Activated CD4-positive, alpha-beta T cell treated with anti-CD3 and anti-CD28 coated beads for 24 hours (primary cell): ENCODE results near the gene RIC3.

Source experiments
- DNase-seq, 2 donors: peaks; one replicate each; pipeline ENCODE4 v3.0.0-alpha.2; 2020; ENCODE audit warnings: low read depth in 2 of 2

RIC3 gene, protein sequence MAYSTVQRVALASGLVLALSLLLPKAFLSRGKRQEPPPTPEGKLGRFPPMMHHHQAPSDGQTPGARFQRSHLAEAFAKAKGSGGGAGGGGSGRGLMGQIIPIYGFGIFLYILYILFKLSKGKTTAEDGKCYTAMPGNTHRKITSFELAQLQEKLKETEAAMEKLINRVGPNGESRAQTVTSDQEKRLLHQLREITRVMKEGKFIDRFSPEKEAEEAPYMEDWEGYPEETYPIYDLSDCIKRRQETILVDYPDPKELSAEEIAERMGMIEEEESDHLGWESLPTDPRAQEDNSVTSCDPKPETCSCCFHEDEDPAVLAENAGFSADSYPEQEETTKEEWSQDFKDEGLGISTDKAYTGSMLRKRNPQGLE

DNA sequence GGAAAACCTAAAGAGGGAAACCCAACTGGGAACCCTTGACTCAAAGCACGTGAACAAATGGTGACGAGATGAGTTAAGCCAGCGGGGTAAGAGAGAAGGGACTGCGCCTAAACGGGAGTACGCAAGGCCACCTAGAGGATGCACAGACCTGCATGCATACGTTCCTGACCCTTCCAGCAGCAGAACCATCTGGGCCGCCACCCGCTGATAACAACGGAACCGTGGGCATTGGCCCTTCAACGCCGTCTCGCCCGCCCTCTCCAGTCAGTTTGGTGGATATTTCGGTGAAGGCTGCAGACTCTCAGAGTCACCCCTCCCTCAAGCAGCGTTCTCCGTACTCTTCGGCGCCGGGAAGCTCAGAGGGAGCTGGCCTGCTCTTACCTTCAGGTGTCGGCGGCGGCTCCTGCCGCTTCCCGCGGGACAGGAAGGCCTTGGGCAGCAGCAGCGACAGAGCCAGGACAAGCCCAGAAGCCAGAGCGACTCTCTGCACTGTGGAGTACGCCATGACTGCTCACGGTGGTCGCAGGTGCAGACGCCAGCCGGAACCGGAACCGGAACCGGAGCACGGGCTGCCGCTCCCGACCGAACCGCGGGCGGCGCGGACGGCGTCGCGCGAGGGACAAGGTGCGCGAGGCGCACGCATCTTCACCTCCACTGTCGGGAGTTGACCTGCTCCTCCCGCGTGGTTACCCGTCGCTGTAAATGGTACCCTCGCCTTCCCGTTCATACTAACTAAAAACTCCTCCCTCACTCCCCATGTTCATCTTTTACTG, at the start of gene RIC3:
Gene RIC3 (minus strand): TSS at position 541 of the 773 bp plus-strand sequence. CDS start 36 bp downstream, at position 505.
- peak; percentile 26 to 31 for DNase-seq

DNA sequence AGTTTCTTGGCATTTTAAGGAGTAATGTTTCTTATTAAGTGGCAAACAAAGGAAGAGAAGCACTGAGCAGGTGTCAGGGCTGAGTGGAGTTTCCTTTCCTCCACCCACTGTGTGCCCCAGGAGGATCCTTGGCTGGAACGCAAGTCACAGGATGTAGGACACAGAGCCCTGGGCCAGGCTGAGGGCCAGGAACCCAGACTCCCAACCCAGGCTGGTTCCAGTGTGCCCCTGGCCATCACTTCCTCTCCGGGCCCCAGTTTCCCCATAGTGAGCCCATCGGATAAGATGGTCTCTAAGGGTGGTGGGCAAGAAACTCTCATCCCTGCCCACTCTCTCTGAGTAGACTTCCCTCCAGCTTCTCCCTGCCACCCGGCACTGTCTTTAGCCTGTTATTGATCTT, 49.6 kb upstream of the RIC3 start:
- no peak for DNase-seq

DNA sequence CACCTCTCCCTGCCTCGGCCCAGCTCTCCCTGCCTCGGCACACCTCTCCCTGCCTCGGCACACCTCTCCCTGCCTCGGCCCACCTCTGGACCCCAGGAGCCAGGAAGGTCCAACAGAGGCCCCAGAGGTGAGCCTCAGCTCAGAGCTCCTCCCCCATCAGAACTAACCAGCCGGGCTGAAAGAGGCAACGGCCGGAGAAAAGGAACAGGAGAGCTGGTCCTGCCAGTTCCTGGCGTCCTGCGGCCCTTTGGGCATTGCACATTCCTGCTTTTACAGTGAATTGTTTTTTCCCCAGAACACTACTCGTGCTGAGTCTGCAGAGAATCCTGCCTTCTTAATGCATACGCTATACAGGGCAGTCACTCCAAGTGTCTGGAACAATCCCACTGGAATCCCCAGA, 49.1 kb upstream of the RIC3 start:
- DNase-seq, result no peak

DNA sequence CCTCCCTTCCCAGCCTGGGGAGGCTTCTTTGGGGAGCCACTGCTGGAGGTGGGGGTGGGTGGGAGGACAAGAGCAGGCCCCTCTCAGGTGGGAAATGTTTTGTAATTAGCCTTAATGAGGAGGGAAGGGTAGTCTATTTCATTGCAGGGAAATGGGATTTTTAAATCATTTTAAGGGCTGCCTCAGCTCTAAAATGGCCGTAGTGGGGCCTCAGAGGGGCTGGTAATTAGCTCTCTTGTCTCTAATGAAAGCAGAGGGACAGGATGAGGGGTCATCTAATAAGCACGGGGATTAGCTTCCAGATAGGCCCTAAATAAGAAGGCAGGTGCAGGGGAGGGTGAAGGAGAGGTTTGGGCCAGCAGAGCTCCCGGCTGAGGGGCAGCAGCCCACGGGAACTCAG, 48.3 kb upstream of the RIC3 start:
- no peak for DNase-seq

DNA sequence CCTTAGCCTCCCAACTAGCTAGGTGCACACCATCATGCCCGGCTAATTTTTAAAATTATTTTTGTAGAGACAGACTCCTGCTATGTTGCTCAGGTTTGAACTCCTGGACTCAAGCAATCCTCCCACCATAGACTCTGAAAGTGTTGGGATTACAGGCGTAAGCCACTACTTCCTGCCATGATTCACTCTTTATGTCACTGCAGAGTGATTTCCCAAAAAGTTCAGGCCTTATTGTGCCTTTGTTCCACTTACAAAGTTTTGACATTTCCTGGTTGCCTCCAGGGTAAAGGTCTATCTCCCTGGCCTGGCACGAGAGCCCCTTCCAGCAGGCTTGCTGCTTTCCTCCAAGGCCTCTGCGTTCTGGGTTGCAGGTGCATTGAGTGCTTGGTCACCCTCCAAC, 44.6 kb upstream of the RIC3 start:
- no peak for DNase-seq

DNA sequence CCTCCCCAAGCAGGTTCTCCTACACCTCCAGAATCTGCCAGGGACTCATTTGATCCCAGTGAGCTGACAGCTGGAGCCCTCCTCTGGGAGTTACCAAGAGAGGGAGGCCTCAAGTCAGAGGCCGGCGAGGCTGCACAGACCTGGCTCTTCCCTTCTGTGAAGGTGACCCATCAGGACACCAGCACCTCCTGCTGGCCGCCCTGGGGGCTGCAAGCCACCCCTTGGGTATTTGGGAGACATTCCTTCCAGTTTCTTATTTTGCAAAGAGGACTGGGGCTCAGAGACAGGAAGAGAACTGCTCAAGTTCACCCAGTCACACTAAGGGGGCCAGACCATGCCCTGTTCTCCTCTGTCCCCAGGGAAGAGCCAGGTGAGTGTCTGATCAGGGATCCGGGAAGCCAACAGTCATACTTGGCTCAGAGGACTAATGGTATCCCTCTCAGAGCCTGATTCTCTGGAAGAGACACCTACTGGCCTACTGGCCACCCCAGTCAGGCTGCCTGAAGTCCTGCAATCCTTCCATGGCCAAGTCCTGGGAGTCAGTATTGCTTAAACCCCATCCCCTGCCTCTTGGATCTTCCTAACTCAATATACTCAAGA, 40.5 kb upstream of the RIC3 start:
- DNase-seq, result peak in 1 of 2 donors; percentile 13

DNA sequence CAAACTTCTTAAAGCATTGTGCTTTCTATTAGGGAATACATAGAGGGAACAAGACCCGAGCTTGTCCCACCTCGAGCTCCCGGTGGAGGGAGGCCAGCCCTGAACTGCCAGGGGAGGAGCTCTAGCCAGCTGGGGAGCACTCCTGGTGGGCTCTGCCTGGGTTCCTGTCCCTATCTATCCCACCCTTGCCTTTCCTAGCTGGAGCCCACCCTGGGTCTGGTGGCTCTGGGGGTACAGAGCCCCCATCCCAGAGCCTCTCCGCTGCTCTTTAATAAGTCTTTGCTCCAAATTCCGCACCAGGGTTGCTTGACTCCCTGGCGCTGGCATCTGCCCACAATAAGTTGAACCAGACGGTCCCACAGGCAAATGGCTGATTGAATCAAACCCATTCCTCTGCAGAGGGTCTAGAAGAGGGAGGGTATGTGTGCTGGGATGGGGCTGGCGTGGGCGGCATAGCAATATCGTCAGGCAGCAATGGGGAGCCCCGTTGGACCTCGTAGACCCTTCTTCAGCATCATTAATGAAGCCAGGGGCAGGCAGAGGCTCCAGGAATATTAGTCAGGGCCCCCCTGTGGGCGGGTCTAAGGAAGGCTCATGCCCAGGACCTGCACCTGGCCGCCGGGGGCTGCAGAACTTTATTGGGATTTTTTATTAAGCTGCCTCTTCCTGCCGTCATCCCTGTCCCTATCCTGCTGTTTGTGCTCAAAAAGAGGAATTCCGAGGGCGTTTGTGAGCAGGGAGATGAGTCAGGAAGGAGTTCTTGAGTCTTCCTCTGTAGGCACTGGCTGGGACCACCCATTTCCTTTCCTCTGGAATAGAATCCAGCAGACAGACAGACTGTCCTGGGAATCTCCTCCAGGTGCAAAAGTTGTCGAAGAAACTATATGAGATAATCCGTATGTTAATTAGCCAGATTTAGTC, 38.5 kb upstream of the RIC3 start:
- no peak for DNase-seq

DNA sequence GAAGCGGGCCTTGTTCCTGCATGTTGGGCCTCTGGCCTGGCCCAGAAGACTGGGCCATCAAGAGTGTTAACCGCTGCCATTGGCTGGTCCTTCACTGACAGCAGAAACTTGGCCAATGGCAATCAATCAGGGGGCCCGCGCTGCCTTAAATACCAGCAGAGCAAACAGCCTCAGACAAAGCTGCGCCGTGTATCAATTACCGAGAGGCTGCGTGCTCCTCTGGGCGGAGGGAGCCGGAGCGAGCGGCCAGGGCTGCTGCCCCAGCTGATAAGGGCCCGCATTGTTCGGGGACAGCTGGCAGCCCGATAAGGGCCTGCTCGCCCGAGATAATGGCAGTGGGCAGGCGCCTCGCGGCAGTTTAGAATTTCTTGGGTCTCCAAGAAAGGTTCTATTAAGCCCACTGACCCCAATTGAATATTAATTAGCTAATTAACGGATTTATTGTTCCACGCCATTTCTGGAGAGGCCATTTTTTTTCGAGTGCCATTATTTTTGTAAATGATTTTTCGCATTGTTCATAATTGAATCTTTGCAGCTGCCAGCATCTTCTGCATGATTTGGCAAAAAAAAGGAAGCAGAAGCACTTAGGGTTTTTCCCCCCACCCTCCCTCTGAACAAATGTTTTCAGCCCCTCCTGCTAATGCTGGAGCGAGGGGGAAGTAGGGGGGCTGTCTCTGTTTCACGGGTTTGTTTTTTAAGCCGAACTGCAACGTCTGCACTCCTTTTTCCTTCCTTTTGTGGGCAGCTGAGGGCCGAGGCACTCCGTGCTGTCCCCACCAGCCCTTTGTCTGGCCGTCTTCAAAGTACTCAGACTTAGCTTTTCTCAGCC, 37.6 kb upstream of the RIC3 start:
- DNase-seq, result no peak

DNA sequence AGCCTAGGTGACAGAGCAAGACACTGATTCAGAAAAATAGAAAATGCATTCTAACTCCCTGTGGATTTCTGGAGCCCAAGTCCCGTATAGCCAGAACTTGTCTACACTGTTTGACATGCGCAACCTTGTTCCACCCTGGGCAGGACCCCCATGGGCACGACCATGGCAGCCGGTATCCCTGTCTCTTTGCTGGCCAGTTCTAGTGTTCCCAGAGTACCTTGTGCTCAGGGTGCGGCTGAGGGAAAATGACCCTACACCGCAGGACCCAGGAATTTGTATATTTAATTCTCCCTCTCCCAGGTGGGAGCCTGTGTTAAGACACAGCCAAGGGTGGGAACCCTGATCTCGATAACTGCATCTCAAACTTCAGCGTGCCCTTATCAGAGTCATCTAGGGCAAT, 36.7 kb upstream of the RIC3 start:
- DNase-seq, result no peak

DNA sequence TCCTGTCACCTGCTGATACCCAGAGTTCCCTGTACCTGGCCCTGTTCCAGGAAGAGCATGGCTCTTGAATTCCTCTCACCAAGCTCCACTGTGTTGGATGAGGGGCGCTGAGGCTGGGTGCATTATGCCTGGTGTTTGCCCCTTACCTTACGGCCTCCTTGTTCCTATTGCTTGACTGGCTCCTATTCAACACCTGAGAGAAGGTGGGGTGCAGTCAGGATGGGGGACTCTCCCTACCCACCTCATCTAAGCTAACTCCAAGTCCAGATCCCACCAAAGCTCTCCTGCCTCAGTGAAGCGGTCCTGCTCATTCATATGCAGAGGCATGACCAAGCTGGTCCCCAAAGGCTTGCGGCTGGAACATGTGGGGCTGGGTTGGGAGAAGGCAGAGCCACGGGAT, 35.8 kb upstream of the RIC3 start:
- no peak for DNase-seq

DNA sequence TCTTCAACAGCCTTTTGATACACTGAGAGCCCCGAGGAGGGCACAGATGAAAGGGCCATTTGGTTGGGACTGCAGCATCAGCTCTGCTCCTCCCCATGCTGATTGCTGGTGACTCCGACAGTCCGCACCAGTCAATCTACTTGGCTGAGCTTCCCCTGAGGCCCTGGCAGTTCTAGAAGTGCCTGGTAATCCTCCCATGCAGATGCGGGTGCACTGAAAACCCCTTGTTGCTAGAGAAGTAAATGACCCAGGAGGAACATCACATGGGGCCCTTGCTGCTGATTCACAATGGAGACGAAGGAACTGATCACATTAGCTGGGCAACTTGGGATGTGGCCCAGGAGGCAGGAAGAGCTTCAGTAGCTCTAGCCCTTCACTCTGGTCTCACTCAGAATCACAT, 35.2 kb upstream of the RIC3 start:
- DNase-seq, result no peak

DNA sequence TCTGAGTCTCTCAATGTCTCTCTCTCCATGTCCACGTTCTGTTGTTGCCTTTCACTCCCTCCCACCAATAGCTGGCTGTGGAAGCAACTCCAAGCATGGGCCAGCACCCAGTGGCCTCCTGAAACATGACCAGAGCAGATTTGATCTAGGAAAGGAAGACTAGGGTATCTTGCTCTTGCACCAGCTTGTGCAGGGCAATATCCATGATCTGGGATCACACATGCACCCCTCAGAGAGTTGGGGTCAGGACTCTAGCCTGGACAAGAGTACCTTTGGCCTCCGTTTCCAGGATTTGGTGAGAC, 34.5 kb upstream of the RIC3 start:
- no peak for DNase-seq

DNA sequence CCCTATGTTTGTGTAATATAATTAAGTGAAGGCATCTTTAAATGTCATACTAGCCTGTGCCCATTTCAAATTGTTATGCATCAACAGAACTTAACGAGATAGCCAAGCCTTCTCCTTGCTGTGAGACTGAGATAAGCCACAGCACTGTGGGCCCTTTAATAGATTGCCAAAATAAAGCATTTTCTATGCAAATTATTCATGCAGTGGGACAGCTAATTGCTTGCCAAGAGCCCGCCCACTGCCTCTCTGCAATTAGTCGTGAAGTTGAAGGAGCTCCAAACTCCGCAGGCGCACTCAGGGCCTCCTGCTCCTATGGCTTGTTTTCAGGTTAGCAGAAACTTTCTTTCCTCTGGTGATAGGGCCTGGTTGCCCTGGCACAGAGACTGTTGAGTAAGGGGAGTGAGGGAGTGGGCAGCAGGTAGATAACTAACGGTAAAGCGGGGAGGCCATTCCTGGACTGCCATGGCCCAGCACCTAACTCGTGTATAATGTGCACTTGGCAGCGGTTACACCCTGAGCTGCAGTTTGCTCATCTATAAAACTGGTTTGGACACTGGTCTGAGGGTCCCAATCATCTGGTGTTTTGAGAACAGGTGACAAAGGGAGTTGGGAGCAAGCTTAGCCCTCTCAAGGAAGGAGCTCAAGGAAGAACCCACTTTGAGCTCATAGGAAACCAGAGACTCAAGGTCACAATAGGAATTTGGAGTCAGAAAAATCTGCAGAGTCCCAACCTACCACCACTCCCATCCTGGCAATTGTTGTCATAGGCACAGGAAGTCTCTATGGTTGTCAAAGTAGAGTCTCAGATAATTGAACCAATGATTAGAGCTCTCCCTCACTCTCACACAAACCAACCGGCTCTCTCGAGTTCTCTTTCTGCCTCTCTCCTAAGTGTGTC, 33.9 kb upstream of the RIC3 start:
- no peak for DNase-seq

DNA sequence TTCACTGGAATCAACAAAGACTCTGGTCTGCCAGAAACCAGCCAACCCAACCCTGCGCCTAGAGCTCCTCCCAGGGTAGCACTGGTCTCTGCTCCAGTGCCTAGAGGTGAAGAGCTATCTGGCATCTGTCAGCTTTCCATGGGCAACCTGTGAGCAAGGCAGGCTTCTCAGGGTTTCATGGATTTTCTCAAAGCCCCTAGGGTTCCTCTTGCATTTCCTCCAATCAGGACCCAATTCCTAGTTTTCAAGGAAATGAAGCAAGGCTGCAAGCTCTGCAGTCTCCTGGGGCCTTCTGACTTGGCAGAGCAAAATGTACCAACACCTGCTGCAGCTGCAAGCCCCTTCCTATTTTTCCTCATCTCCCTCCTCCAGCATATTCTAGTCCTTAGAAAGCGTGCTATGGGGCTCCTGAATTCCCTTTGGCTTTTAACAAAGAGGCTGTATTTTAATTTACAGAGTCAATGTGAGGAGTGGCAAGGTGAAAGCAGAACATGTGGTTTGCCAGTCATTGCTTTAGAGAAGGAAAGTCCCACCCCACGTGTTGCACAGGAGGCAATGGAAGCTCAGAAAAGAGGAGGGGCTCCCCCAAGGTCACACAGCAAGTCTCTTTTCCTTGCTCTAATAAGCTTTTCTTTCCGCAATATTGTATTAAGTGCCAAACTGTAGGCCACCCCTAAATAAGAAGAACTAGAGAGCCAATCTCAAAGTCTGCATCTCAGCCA, 33.0 kb upstream of the RIC3 start:
- no peak for DNase-seq

DNA sequence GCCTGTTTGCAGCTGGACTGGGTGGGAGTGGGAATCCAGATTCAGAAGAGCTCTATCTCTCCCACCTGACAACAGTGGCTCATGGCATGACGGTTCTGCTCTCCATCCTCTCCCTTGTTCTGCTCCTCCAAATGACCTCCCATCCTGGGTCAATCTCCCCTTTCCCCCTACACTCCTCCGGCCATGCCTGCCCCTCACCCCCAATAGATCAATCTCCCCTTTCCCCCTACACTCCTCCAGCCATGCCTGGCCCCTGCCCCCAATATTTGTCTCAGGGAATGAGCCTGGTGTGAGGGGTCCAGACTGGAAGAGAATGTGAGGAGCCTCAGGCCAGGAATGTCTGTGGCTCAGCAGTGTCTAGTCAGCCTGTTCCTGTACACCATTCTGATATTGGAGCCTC, 30.9 kb upstream of the RIC3 start:
- no peak for DNase-seq

DNA sequence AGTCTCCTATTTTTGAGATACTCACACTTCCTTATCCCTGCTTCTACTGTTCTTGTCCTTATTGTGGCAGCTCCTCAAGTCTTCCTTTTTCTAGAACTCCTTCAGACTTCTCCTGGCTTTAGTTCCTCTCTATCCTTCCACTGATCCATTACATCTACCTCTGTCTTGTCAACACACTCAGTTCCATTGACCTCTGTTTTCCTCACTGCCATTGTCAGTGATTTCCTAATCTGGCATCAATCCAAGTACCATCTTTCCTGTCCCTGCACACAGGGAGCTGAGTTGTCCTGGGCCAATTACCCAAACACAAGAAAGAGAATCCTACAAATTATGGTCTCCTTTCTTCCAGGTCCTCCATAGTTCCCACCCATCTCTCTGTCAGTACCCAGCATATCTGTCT, 27.9 kb upstream of the RIC3 start:
- no peak for DNase-seq

DNA sequence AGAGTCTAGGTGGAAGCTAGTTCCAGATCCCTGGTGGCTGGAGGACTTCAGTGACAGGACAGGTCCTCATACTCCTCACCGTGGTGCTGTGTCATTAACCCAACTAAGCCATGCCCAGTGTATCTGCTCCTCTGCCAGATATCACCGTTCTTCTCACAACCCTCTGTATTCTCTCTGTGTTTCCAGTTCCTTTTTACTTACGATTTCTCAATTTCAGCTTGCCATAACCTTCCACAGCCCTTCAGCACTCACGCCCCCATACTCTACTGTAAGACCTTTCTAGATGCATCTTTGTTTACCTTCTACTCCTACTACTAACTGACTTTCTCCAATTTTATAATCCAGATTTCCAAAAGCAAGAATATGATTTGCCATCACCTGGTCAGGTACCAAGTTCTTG, 26.1 kb upstream of the RIC3 start:
- no peak for DNase-seq

DNA sequence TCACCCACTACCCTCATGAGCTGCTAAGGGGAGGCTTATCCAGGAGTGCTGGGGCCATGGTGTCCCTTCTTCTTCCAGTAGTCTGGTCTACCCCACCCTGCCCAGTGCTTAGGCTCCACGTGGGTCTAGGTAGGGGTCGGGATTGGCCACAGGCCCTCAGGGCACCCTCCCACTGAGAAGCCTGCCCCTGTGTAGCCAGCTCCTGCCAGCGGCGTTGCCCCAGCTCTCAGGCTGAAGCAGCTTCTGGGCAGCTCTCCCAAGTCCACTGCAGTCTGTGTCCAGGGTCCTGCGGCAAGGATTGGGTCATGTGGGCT, 24.0 kb upstream of the RIC3 start:
- no peak for DNase-seq

DNA sequence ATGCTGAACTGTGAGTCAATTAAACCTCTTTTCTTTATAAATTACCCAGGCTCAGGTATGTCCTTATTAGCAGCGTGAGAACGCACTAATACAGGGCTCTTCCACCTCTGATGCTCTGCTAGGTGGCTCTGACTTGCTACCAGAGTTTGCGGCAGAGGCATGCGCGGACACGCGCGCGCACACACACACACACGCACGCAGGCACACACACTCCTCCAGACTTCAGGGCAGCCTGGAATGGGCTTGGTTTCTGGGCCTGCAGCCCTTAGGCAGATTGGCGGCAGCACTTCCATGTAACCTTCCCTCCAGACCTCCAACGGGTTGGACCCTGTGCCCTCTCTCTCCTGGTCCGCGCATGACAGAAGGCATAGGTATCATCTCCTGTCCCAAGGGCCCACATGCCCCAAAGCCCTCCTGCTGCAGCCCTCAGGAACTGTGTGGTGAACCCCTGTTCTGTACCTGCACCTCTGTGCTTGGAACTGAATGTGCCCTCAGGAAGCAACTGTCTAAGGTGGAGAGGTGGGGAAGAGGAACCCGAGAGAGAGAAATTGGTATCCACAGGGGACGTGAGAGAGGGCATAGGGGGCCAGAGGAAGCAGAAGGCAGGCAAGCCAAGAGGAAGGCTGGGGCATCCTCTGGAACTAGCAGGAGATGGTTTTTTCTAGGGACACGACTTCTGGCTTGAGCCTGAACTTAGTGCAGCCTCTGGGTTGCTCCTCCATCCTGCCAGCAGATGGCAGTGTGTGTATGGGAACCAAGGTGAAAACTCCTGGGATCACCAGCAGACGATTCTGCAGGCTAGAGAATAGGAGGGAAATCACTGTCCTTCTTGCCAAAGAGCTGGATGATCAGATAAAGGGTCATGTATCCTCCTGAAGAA, 23.4 kb upstream of the RIC3 start:
- peak in 1 of 2 donors; percentile 37 for DNase-seq
